ENCODE measurements around the gene PRPF8.

DNA sequence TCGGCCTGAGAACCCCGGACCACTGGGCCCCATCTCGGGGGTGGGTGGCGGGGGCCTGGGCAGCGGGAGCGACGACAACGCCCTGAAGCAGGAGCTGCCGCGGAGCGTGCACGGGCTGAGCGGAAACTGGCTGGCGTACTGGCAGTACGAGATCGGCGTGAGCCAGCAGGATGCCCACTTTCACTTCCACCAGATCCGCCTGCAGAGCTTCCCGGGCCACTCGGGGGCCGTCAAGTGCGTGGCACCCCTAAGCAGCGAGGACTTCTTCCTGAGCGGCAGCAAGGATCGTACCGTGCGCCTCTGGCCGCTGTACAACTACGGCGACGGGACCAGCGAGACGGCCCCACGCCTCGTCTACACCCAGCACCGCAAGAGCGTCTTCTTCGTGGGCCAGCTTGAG lies 49.1 kb upstream of the PRPF8 start:
- TF ChIP-seq, protein P1, sequence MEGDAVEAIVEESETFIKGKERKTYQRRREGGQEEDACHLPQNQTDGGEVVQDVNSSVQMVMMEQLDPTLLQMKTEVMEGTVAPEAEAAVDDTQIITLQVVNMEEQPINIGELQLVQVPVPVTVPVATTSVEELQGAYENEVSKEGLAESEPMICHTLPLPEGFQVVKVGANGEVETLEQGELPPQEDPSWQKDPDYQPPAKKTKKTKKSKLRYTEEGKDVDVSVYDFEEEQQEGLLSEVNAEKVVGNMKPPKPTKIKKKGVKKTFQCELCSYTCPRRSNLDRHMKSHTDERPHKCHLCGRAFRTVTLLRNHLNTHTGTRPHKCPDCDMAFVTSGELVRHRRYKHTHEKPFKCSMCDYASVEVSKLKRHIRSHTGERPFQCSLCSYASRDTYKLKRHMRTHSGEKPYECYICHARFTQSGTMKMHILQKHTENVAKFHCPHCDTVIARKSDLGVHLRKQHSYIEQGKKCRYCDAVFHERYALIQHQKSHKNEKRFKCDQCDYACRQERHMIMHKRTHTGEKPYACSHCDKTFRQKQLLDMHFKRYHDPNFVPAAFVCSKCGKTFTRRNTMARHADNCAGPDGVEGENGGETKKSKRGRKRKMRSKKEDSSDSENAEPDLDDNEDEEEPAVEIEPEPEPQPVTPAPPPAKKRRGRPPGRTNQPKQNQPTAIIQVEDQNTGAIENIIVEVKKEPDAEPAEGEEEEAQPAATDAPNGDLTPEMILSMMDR (IDR thresholded peaks at IDR 0.05; ENCODE audit: poor library complexity, severe bottlenecking), result no peak
- TF ChIP-seq POLR2AphosphoS5 (IDR thresholded peaks at IDR 0.05) (no peak), TAF1 (IDR thresholded peaks at IDR 0.05; ENCODE audit: low read depth) (no peak)

Measured in neural cell (in vitro differentiated cells).